GM20000 (cell line): ENCODE data around the gene TICAM2.
A peak's percentile ranks its signal among the peaks of the same experiment; 100 is the strongest.

Source experiments
- DNase-seq: peaks from one replicate; pipeline ENCODE4 v3.0.0; 2012; ENCODE audit warnings: low spot score
- CTCF ChIP-seq: IDR thresholded peaks from 2 replicates; pipeline ENCODE4 v1.5.1; 2012; ENCODE audit warnings: mild to moderate bottlenecking, control low read depth; ENCODE audit errors: extremely low read depth, missing control alignments

Gene TICAM2

DNA sequence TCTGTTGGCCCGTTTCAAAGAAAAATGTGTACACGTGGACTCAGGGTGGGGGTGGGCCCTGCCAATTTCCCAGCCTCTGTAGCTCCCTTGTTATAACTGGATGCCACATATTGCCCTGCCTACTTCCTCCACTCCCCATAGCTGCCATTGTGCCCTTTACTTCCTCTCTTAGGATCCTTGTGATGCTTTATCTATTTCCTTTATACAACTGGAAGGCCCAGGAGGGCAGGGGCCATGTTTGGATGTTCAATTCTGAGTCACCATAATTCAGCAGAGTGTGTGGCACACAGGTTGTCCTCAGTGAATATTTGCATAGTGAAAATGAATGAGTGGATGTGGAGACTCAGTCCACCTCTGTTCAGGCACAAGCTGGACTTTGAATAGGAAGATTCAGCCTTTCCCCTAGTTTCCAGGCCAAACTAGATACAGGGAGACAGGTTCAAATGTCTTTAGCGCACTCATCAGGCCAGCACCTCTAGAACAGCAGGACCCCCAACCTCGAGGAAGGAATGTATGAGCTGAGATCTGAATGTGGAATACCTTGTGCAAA lies 47.1 kb downstream of the TICAM2 start:
- TF ChIP-seq CTCF: no peak
- no peak for DNase-seq

GRCh38 chr5:115553082-115553481 lies 49.2 kb downstream of the TICAM2 start:
- no peak for DNase-seq
- TF ChIP-seq CTCF: no peak

DNA sequence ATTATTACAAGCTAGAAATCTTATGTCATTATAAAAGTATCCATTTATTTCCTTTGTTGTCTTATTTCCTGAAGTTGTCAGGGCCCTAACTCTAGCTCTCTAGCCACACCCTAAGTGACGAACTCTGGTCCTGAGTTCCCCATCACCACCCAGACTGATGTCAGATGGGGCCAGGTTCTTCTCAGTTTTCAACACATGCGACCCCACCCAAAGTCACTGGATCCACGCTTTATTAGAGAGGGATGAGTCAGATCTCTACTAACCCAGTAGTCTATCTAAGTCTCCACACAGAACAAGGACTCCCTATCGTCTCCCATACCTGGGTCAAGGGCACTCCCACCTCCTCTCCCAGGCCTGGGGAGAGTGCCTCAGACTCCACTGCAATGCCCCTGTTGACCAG lies 50.9 kb downstream of the TICAM2 start:
- DNase-seq: peak; percentile 13
- no peak for TF ChIP-seq CTCF

DNA sequence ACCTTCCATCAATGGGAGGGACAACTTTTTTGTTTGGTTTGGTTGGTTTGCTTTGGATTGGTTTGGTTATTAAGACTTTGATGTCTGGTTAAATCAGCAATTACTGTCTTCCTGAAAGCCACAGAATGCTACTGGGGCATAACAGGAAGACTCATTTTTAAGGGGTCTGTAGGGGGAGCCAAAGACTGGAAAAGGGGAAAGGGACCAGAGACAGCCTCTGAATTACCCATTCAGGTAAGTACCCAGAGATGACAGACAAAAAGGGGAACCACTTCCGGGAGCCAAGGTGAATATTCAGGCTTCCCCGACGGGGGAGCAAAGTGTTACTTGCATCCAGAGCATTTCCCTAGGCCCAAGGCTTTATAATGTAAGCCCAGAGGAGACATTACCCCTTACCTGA lies 53.1 kb downstream of the TICAM2 start:
- peak; percentile 58 for DNase-seq
- no peak for TF ChIP-seq CTCF

DNA sequence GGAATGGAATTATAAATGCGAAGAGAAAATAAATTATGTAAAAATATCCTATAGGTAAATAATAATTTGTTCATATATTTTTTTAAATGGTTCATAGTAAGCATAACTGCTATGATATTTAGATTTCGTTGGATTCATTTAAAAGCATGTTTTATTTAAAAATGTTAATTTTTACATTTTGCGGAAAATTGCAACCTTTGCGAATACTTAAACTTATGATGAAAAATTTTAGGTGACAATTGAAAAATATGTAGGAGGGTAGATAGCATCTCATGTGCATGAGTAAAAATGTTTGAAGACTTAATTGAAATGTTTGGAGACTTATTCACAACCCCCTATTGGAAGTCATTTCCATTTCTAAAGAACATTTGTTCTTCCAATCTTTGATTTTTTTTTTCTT lies 53.6 kb downstream of the TICAM2 start:
- no peak for DNase-seq
- no peak for TF ChIP-seq CTCF

- no peak for DNase-seq
- TF ChIP-seq CTCF: no peak
Measured at GRCh38 chr5:115545351-115545882, 56.9 kb downstream of the TICAM2 start.

DNA sequence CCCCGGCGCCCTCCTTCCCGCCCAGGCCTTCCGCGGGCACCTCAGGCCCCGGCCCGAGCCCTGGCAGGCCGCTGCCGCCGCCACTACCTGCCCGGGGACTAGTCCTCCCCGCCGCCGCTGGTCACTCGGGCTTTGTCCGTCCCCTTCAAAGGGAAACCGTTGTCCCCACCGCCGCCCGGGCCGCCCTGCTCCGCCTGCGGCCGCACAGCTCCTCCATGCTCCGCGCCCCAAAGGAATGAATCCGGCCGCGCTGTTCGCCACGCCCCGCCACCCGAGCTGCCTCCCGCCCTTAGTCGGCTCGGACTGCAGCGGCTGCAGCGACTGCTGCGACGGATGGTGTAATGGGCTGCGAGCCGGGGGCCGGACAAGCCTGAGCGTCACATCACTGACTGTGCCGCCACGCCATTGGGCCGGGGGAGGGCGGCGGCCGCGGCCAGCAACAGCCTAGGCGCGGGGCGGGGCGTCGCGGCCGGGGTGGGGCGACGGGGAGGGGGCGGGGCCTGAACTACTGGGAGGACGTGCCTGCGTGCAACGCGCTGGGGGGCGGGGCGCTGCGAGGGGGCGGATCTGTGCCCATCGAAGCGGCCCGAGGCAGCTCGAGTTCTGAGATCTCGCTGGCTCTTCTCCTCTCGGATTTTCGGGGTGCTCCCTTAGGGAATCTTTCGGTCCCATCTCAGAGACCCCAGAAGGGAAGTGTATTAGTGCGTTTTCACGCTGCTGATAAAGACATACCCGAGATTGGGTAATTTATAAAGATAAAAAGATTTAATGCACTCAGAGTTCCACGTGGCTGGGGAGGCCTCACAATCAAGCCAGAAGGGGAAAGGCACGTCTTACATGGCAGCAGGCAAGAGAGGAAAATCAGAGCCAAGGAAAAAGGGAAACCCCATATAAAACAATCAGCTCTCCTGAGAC lies 57.6 kb downstream of the TICAM2 start, which contains the start of gene FEM1C:
FEM1C (minus strand) TSS at position 340 of the 915 bp plus-strand sequence. CDS start 1,282 bp downstream, outside the sequence.
- DNase-seq: peak; percentile 97
- no peak for TF ChIP-seq CTCF
